ENCODE data around the gene TAC3. TPM values are rescaled to one million over a fixed set of nuclear protein-coding genes. Genes with fewer than 3 reads are reported as not detected.

The TAC3 gene
- not detected for total RNA-seq

GRCh38 chr12:57016348-57016747 lies at the start of gene TAC3:
Gene TAC3 (minus strand): TSS chr12:57016529. CDS start chr12:57015797, 732 bp downstream.

DNA sequence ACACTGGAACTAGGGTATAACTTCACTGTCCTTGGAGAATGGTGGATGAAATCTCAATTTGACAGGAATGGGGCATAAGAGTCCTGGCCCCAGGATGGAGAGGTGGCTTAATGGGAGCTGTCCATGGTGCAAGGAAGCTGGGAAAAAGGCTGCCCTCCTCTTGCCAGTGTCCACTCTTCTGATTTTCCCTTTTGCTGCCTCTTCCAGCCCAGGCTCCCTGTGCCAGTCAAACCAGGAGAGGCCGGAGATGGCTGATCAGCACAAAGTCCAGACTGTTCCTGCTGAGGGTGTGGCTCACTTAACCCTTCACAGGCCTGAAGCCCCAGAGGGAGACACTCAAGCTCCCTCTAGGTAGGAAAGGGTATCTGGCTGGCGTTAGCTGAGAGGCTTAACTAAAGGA lies 33.6 kb upstream of the TAC3 start, which contains the start of gene MYO1A:
Gene MYO1A (minus strand): TSS at position 240 of the 400 bp plus-strand sequence. CDS start 1,806 bp downstream, outside the sequence.

DNA sequence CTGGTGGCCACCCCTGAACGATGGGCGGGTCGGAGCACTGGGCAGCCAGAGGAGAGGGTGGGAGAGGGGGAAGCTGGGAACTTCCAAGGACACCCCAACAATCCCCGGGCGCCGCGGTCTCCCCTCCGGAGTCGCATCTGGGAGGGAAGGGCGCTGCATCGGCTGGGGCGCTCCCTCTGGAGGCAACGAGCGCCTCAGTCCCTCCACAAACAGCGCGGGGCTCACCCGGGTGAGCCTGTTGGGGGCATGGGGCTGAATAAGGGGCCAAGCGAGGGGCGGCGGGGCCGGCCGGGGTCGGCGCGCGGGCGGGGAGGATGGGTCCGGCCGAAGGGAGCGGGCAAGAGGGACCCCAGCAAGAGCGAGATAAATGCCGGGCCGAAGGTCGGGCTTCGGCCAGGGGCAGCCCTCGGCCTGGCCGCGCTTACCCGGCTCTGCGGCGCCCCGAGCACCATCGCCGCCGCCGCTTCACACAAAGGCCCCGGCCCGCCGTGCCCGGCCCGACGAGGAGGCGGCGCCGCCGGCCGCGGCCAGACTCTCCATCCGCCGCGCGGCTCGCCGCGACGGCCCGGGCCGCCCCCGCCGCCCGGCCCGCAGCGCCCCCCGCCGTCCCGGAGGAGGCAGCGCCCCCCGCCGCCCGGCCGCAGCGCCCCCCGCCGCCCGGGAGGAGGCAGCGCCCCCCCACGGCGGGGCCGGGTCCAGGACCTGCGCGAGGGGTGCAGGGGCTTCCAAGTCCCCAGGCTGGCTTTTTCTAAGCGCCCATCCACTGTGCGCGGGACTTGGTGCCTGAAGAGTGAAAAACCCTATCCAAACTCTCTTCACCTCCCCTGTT lies 10.1 kb downstream of the TAC3 start, which contains the start of gene ZBTB39:
Gene ZBTB39 (minus strand): TSS at position 567 of the 829 bp plus-strand sequence. CDS start 1,629 bp downstream, outside the sequence.

Other genes with a start within 250 kb of the TAC3 start
- gene SDR9C7, start 82.1 kb downstream of the TAC3 start, total RNA-seq, result not detected
- under 1 TPM; 0.22 to 0.28 TPM for gene RDH16, start 58.9 kb downstream of the TAC3 start, total RNA-seq
- gene ZBTB39, start 10.0 kb downstream of the TAC3 start, total RNA-seq, result 1 to 10 TPM; 8.6 to 9.1 TPM
- 1 to 10 TPM in 1 of 2 experiments, under 1 TPM in 1; 0.43 to 1.2 TPM for gene MYO1A, start 33.6 kb upstream of the TAC3 start, total RNA-seq
- 10 to 100 TPM; 43.9 to 45.3 TPM for gene NEMP1, start 62.3 kb upstream of the TAC3 start, total RNA-seq
- 1 to 10 TPM; 8.6 TPM for gene NAB2, start 72.6 kb upstream of the TAC3 start, total RNA-seq
- gene STAT6, start 94.8 kb upstream of the TAC3 start, total RNA-seq, result 100 to 1,000 TPM; 256 to 266 TPM
- gene LRP1, start 112.0 kb upstream of the TAC3 start, total RNA-seq, result 1 to 10 TPM; 1.3 to 1.6 TPM
- gene LRP1-AS, start 131.1 kb upstream of the TAC3 start, total RNA-seq, result not detected
- gene NXPH4, start 200.3 kb upstream of the TAC3 start, total RNA-seq, result under 1 TPM; 0.29 to 0.43 TPM
- gene SHMT2, start 213.2 kb upstream of the TAC3 start, total RNA-seq, result 100 to 1,000 TPM; 171 to 176 TPM
- 1 to 10 TPM; 3.5 to 4.7 TPM for gene STAC3, start 234.7 kb upstream of the TAC3 start, total RNA-seq